DOHH2 (cell line): ENCODE measurements around the gene CCNL2.

ENCODE experiments used
- H3F3A ChIP-seq: fragments of 200-600 bp; sonication (generic), shearing (Covaris generic); 2 replicates; pipeline ENCODE4 v1.6.0; 2016; ENCODE audit warnings: antibody characterized with exemption, mild to moderate bottlenecking; ENCODE audit not compliant: control insufficient read depth, insufficient read depth
- H3K27ac ChIP-seq: fragments of 200-600 bp; sonication (generic); 2 replicates; pipeline ENCODE4 v1.5.1; 2014; ENCODE audit warnings: low read depth, mild to moderate bottlenecking, low read length, moderate library complexity
- H3K27me3 ChIP-seq: fragments of 200-600 bp; sonication (generic); 2 replicates; pipeline ENCODE4 v1.6.1; 2014; ENCODE audit warnings: mild to moderate bottlenecking, low read length, mixed read lengths; ENCODE audit not compliant: control insufficient read depth
- H3K36me3 ChIP-seq: fragments of 200-600 bp; sonication (generic); 2 replicates; pipeline ENCODE4 v1.6.1; 2014; ENCODE audit warnings: mild to moderate bottlenecking, low read length, moderate library complexity, mixed read lengths; ENCODE audit not compliant: control insufficient read depth
- H3K4me1 ChIP-seq: fragments of 200-600 bp; sonication (generic); 2 replicates; pipeline ENCODE4 v1.6.1; 2014; ENCODE audit warnings: mild to moderate bottlenecking, low read length, mixed read lengths; ENCODE audit not compliant: control insufficient read depth
- H3K4me2 ChIP-seq: fragments of 200-600 bp; sonication (generic); 2 replicates; pipeline ENCODE4 v1.6.0; 2014; ENCODE audit warnings: mild to moderate bottlenecking, low read length, moderate library complexity
- H3K4me3 ChIP-seq: fragments of 200-600 bp; sonication (generic); 2 replicates; pipeline ENCODE4 v1.5.1; 2014; ENCODE audit warnings: mild to moderate bottlenecking, low read length, mixed read lengths
- H3K79me2 ChIP-seq: fragments of 200-600 bp; sonication (generic); 2 replicates; pipeline ENCODE4 v1.6.1; 2014; ENCODE audit warnings: mild to moderate bottlenecking, low read length, mixed read lengths; ENCODE audit not compliant: control insufficient read depth
- H3K9me2 ChIP-seq: fragments of 200-600 bp; sonication (generic); replicated peaks from 2 replicates; pipeline ENCODE4 v1.6.1; 2014; ENCODE audit warnings: mild to moderate bottlenecking, low read length, mixed read lengths; ENCODE audit not compliant: control insufficient read depth
- H3K9me3 ChIP-seq: fragments of 200-600 bp; sonication (generic); 2 replicates; pipeline ENCODE4 v1.6.1; 2014; ENCODE audit warnings: antibody characterized with exemption, low read length, mixed read lengths; ENCODE audit not compliant: control insufficient read depth, insufficient read depth
- H4K20me1 ChIP-seq: fragments of 200-600 bp; sonication (generic); 2 replicates; pipeline ENCODE4 v1.6.0; 2014; ENCODE audit warnings: low read depth, mild to moderate bottlenecking, antibody characterized with exemption, low read length, moderate library complexity; ENCODE audit not compliant: control insufficient read depth, insufficient read depth
- CTCF ChIP-seq: fragments of 200-600 bp; sonication (generic); IDR thresholded peaks from one replicate; pipeline ENCODE4 v1.5.1; 2014; ENCODE audit warnings: antibody characterized with exemption, mild to moderate bottlenecking, low read depth, low read length; ENCODE audit not compliant: poor library complexity, severe bottlenecking
- EZH2phosphoT487 ChIP-seq: fragments of 200-600 bp; sonication (generic); IDR thresholded peaks from 2 replicates; pipeline ENCODE4 v1.6.1; 2017; ENCODE audit warnings: borderline replicate concordance, mild to moderate bottlenecking, antibody characterized with exemption, low read length, moderate library complexity, mixed read lengths

The CCNL2 gene

GRCh38 chr1:1393014-1393413 lies 6.1 kb downstream of the CCNL2 start:
- Histone ChIP-seq H3K79me2 (peaks cover 55% of the 10 kb centered on the region), H3K27me3 (no peaks in the 10 kb centered on the region), H3K4me1 (peaks cover 11% of the 10 kb centered on the region), H3K36me3 (peaks cover 91% of the 10 kb centered on the region), H3K4me3 (no peak overlapping the region), H3K27ac (no peak overlapping the region), H4K20me1 (peaks cover 3% of the 10 kb centered on the region; the same call in 1 of the 2 replicates), H3F3A (no peaks in the 10 kb centered on the region), H3K4me2 (no peak overlapping the region), H3K9me3 (no peaks in the 10 kb centered on the region), H3K9me2 (no peaks in the 10 kb centered on the region)
- TF ChIP-seq CTCF (no peak), EZH2phosphoT487 (no peak)

- Histone ChIP-seq H3K36me3 (peaks cover 97% of the 10 kb centered on the region), H3K4me2 (no peak overlapping the region), H3K4me1 (no peaks in the 10 kb centered on the region), H3F3A (no peaks in the 10 kb centered on the region), H4K20me1 (peaks cover 3% of the 10 kb centered on the region), H3K9me2 (no peaks in the 10 kb centered on the region), H3K79me2 (peaks cover 44% of the 10 kb centered on the region), H3K27me3 (no peaks in the 10 kb centered on the region), H3K4me3 (no peak overlapping the region), H3K27ac (no peak overlapping the region), H3K9me3 (no peaks in the 10 kb centered on the region)
- TF ChIP-seq EZH2phosphoT487 (no peak), CTCF (no peak)
These were observed 7.9 kb downstream of the CCNL2 start for GRCh38 chr1:1391225-1391624.

- H3K4me2 ChIP-seq, result no peak overlapping the region
- H3K9me3 ChIP-seq, result no peaks in the 10 kb centered on the region
- no peaks in the 10 kb centered on the region for H3K9me2 ChIP-seq
- peaks cover 3% of the 10 kb centered on the region for H4K20me1 ChIP-seq
- TF ChIP-seq EZH2phosphoT487 (no peak), CTCF (no peak)
- H3K79me2 ChIP-seq, result peaks cover 43% of the 10 kb centered on the region
- H3F3A ChIP-seq, result no peaks in the 10 kb centered on the region
- H3K27ac ChIP-seq, result no peak overlapping the region
- peaks cover 97% of the 10 kb centered on the region for H3K36me3 ChIP-seq
- no peaks in the 10 kb centered on the region for H3K4me1 ChIP-seq
- H3K4me3 ChIP-seq, result no peak overlapping the region
- no peaks in the 10 kb centered on the region for H3K27me3 ChIP-seq
These were observed 8.5 kb downstream of the CCNL2 start for GRCh38 chr1:1390675-1391074.
